ENCODE data around the gene TMTC3.

TMTC3 gene

GRCh38 chr12:88230271-88230670 lies 88.2 kb downstream of the TMTC3 start:
- TF ChIP-seq, protein P1, sequence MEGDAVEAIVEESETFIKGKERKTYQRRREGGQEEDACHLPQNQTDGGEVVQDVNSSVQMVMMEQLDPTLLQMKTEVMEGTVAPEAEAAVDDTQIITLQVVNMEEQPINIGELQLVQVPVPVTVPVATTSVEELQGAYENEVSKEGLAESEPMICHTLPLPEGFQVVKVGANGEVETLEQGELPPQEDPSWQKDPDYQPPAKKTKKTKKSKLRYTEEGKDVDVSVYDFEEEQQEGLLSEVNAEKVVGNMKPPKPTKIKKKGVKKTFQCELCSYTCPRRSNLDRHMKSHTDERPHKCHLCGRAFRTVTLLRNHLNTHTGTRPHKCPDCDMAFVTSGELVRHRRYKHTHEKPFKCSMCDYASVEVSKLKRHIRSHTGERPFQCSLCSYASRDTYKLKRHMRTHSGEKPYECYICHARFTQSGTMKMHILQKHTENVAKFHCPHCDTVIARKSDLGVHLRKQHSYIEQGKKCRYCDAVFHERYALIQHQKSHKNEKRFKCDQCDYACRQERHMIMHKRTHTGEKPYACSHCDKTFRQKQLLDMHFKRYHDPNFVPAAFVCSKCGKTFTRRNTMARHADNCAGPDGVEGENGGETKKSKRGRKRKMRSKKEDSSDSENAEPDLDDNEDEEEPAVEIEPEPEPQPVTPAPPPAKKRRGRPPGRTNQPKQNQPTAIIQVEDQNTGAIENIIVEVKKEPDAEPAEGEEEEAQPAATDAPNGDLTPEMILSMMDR (conservative IDR thresholded peaks at IDR 0.05; ENCODE audit: low read depth, low read length): no peak
- H3K4me3 ChIP-seq (ENCODE audit: low read depth, low read length): no peak overlapping the region
- DNase-seq (ENCODE audit: low read depth): no peak

DNA sequence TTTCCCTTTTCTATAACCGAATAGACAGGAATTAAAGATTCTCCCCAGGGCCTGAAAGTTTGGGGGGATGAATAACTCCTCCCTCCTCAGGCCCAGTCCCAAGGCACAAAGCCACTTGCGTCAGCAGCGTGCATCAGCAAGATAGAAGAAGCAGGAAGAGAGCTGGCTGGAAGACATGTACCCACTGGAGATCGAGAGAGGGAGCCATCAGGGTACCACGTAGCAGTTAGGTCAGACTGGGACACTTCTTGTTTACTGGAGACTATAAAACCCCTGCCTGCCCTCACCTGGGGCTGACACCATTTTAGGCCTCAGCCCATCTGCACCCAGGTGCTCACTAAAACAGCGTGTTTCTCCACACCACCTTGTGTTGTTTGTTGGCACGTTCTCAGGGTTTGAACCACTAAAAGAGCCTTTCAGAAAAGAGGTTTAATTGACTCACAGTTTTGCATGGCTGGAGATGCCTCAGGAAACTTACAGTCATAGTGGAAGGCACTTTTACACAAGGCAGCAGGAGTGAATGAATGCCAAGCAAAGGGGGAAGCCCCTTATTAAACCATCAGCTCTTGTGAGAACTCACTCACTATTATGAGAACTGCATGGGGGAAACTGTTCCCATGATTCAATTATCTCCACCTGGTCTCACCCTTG lies 93.2 kb downstream of the TMTC3 start:
- no peak overlapping the region for H3K4me3 ChIP-seq (ENCODE audit: low read depth, low read length)
- TF ChIP-seq, protein P1 (conservative IDR thresholded peaks at IDR 0.05; ENCODE audit: low read depth, low read length): no peak
- DNase-seq (ENCODE audit: low read depth): no peak

DNA sequence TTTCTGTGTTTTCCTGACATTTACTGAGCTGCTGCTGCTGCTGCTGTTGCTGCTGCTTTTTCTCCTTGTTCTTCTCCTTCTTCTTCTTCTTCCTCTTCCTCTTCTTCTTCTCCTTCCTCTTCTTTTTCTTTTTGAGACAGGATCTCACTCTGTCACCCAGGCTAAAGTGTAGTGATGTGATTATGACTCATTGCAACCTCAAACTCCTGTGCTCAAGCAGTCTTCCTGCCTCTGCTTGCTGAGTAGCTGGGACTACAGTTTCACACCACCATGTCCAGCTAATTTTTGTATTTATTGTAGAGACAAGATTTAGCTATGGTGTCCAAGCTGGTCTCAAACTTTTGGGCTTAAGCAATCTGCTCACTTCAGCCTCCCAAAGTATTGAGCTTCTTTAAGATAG lies 95.8 kb downstream of the TMTC3 start:
- H3K4me3 ChIP-seq (ENCODE audit: low read depth, low read length): no peak overlapping the region

GRCh38 chr12:88238406-88238805 lies 96.3 kb downstream of the TMTC3 start:
- TF ChIP-seq, protein P1 (conservative IDR thresholded peaks at IDR 0.05; ENCODE audit: low read depth, low read length): no peak

More for the DNA sequence above, 95.8 kb downstream of the TMTC3 start:
- TF ChIP-seq, protein P1 (conservative IDR thresholded peaks at IDR 0.05; ENCODE audit: low read depth, low read length): no peak
- DNase-seq (ENCODE audit: low read depth): peak; percentile 76

DNA sequence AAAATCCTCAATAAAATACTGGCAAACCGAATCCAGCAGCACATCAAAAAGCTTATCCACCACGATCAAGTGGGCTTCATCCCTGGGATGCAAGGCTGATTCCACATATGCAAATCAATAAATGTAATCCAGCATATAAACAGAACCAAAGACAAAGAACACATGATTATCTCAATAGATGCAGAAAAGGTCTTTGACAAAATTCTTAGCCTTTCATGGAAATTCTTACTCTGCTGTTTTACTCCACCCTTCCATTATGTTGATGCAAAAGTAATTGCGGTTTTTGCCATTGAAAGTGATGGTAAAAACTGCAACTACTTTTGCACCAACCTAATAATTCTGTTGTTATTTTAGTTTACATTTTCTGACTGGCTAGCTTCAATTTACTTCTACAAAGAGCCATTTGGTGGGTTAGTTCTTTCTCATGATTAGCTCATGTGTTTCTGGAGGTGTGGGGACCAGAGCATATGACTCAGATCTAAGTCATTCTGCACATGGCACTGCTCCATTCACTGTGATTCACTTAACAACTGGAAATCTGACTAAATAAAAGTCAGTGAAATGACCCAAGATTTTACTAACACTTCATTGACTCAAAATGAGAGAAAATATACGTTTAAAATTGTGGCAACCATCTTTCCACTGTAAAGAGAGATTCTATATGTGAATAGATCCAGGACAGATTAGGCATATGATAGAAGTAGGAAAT lies 99.9 kb downstream of the TMTC3 start:
- H3K4me3 ChIP-seq (ENCODE audit: low read depth, low read length): no peak overlapping the region
- DNase-seq (ENCODE audit: low read depth): peak; percentile 98
- TF ChIP-seq, protein P1 (conservative IDR thresholded peaks at IDR 0.05; ENCODE audit: low read depth, low read length): no peak

More at GRCh38 chr12:88238406-88238805, 96.3 kb downstream of the TMTC3 start:
- no peak overlapping the region for H3K4me3 ChIP-seq (ENCODE audit: low read depth, low read length)
- no peak for DNase-seq (ENCODE audit: low read depth)

DNA sequence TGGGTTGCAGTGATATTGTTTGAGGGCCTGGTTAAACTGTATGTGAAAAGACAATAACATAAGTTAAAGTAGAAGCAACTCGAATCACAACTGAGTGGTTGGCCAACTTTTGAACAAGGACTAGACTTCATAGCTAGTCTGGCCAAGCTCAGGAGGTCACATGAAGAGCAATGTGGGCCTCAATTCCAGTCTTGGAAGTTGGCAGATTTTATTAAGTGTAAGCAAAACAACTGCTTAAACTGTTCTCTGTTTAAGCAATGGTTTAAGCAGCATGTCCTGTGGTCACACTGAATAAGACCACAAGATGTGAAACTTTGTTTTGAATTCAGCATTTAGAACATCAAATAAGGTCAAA lies 100.4 kb downstream of the TMTC3 start:
- no peak overlapping the region for H3K4me3 ChIP-seq (ENCODE audit: low read depth, low read length)
- peak; percentile 75 for DNase-seq (ENCODE audit: low read depth)
- TF ChIP-seq, protein P1 (conservative IDR thresholded peaks at IDR 0.05; ENCODE audit: low read depth, low read length): no peak

- no peak overlapping the region for H3K4me3 ChIP-seq (ENCODE audit: low read depth, low read length)
- DNase-seq (ENCODE audit: low read depth): no peak
- TF ChIP-seq, protein P1 (conservative IDR thresholded peaks at IDR 0.05; ENCODE audit: low read depth, low read length): no peak
Observed at GRCh38 chr12:88242939-88243338, 100.8 kb downstream of the TMTC3 start.
